ENCODE data around the gene SRGN.

Gene SRGN

DNA sequence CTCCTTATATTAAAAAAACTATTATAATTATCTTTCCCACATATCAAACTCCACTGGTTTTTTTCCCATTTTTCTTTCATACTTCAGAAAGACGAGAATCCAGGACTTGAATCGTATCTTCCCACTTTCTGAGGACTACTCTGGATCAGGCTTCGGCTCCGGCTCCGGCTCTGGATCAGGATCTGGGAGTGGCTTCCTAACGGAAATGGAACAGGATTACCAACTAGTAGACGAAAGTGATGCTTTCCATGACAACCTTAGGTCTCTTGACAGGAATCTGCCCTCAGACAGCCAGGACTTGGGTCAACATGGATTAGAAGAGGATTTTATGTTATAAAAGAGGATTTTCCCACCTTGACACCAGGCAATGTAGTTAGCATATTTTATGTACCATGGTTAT lies 15.9 kb downstream of the SRGN start:
- Histone ChIP-seq H3K36me3 (replicated peaks) (peaks cover 44% of the 10 kb centered on the region), H3K27me3 (replicated peaks) (no peaks in the 10 kb centered on the region), H3K27ac (no peak overlapping the region), H3K4me3 (ENCODE audit: low read depth, low read length) (no peak overlapping the region)
- in situ Hi-C loops (cut with HindIII; ENCODE audit: low pct_ligation_motif_present, low sequenced_read_pairs): no loop called here
- DNase-seq: no peak
- TF ChIP-seq, protein P1, sequence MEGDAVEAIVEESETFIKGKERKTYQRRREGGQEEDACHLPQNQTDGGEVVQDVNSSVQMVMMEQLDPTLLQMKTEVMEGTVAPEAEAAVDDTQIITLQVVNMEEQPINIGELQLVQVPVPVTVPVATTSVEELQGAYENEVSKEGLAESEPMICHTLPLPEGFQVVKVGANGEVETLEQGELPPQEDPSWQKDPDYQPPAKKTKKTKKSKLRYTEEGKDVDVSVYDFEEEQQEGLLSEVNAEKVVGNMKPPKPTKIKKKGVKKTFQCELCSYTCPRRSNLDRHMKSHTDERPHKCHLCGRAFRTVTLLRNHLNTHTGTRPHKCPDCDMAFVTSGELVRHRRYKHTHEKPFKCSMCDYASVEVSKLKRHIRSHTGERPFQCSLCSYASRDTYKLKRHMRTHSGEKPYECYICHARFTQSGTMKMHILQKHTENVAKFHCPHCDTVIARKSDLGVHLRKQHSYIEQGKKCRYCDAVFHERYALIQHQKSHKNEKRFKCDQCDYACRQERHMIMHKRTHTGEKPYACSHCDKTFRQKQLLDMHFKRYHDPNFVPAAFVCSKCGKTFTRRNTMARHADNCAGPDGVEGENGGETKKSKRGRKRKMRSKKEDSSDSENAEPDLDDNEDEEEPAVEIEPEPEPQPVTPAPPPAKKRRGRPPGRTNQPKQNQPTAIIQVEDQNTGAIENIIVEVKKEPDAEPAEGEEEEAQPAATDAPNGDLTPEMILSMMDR (IDR thresholded peaks at IDR 0.05; ENCODE audit: low read depth, low read length, missing control alignments): no peak

DNA sequence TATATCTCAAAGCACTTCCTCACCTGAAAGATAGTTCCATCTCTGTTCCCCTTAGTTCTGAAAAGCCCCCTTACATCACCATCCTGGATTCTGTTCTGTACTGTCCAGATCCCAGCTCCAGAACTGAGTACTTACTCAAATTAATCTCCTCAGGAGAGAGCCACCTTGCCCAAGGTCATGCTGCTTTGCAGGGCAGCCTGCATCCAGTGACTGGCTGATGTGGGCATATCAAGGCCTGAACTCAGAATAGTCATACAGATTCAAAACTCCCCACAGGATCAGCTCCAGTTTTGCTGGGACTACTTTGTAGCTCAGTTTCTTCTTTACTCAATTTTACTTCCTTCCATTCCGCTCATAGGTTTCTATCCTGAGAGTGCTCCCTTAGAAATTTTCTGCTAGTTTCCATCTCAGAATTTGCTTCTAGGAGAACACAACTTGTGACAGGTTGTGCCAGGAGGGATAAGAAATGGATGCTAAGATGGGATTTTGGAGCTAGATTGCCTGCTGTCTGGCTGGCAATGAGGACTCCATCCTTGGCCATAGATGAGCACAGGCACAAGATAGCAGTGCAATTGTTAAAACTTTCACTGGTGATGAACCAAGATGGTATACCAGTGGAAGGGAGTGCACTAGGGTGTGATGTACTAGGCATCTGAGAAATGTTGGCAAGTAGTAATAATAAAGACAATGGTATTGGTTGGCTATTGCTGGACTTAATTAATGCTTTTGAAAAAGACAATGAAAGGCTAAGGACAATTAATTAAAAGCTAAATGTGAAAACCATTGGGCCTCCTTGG lies 17.3 kb downstream of the SRGN start:
- TF ChIP-seq, protein P1 (IDR thresholded peaks at IDR 0.05; ENCODE audit: low read depth, low read length, missing control alignments): no peak
- no peak for DNase-seq
- Histone ChIP-seq H3K4me3 (ENCODE audit: low read depth, low read length) (no peak overlapping the region), H3K36me3 (replicated peaks) (peaks cover 33% of the 10 kb centered on the region), H3K27ac (no peak overlapping the region), H3K27me3 (replicated peaks) (no peaks in the 10 kb centered on the region)
- in situ Hi-C loops (cut with HindIII; ENCODE audit: low pct_ligation_motif_present, low sequenced_read_pairs): no loop called here

DNA sequence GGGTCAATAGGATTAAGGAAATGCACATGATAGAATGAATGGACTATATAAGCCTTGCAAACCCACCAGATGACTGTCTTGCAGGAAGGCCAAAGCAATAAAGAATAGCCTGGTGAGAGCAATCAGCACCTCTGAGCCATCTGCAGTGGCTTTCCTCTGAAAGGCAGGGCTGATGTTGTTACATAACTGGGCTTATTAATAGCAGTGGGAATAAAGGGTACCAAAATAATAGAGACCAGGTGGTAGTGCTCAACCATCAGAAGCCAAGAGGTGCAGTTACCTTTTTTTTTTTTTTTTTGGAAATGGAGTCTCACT lies 19.2 kb downstream of the SRGN start:
- H3K36me3 ChIP-seq (replicated peaks): peaks cover 26% of the 10 kb centered on the region
- H3K4me3 ChIP-seq (ENCODE audit: low read depth, low read length): no peak overlapping the region
- H3K27me3 ChIP-seq (replicated peaks): no peaks in the 10 kb centered on the region
- H3K27ac ChIP-seq: no peak overlapping the region
- in situ Hi-C loops (cut with HindIII; ENCODE audit: low pct_ligation_motif_present, low sequenced_read_pairs): no loop called here
- no peak for DNase-seq
- TF ChIP-seq, protein P1 (IDR thresholded peaks at IDR 0.05; ENCODE audit: low read depth, low read length, missing control alignments): no peak

DNA sequence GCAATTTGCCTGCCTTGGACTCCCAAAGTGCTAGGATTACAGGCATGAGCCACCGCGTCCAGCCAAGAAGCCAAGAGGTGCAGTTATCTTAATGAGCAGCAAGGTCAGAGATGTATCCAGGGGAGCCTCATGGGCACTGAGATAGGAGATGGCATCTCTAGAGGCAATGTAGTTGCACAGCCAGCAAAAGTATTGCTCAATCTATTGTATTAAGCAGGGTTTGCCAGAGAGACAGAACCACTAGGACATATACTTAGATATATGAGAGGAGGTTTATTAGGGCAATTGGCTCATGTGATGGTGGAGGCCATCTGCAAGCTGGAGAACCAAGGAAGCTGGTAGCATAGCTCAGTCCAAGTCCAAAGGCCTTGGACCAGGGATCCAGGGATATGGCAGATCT lies 19.8 kb downstream of the SRGN start:
- Histone ChIP-seq H3K4me3 (ENCODE audit: low read depth, low read length) (no peak overlapping the region), H3K36me3 (replicated peaks) (peaks cover 26% of the 10 kb centered on the region), H3K27me3 (replicated peaks) (no peaks in the 10 kb centered on the region), H3K27ac (no peak overlapping the region)
- DNase-seq: no peak
- TF ChIP-seq, protein P1 (IDR thresholded peaks at IDR 0.05; ENCODE audit: low read depth, low read length, missing control alignments): no peak
- in situ Hi-C loops (cut with HindIII; ENCODE audit: low pct_ligation_motif_present, low sequenced_read_pairs): no loop called here

DNA sequence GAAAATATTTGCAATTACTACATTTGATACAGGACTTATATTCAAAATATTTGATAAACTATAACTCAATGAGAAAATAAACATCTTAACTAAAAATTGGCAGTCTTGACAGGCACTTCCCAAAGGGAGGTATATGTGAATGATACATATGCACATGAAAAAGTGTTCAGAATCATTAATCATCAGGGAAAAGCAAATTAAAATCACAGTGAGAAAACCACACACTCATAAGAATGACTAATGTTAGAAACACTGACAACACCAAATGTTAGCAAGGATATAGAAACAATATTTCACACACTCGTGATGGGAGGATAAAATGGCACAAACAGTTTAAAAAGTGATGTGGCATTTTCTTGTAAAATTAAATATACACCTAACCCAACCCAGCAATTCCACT lies 32.0 kb downstream of the SRGN start:
- TF ChIP-seq, protein P1 (IDR thresholded peaks at IDR 0.05; ENCODE audit: low read depth, low read length, missing control alignments): no peak
- DNase-seq: no peak
- in situ Hi-C loops (cut with HindIII; ENCODE audit: low pct_ligation_motif_present, low sequenced_read_pairs): no loop called here
- Histone ChIP-seq H3K27ac (no peak overlapping the region), H3K4me3 (ENCODE audit: low read depth, low read length) (no peak overlapping the region), H3K27me3 (replicated peaks) (no peaks in the 10 kb centered on the region), H3K36me3 (replicated peaks) (no peaks in the 10 kb centered on the region)

DNA sequence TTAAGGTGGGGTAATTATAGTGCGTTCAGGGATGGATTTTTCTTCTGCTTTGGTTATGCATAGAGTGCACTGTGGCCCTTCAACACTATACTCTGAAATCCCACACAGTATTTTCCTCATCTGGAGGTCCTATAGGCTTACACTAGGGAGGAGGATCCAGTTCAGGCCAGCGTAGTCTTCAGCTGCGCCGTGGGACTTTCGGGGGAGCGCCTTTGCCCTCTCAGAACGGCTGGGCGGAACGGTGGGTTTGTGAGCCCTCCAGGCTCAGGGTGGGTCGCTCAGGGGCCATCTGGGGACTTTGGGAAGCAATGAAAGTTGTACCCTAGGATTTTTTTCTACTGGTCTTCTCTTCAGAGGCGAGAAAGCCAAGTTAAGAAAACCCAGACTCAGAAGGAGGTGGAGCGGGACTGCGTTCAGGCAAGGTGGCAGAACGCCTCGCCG lies 35.4 kb downstream of the SRGN start:
- Histone ChIP-seq H3K4me3 (ENCODE audit: low read depth, low read length) (peak overlapping the region; percentile 81), H3K27me3 (replicated peaks) (no peaks in the 10 kb centered on the region), H3K36me3 (replicated peaks) (no peaks in the 10 kb centered on the region), H3K27ac (peak overlapping the region; percentile 89)
- in situ Hi-C loops (cut with HindIII; ENCODE audit: low pct_ligation_motif_present, low sequenced_read_pairs): no loop called here
- TF ChIP-seq, protein P1 (IDR thresholded peaks at IDR 0.05; ENCODE audit: low read depth, low read length, missing control alignments): peak; percentile 67
- DNase-seq: peak; percentile 80

All from brain microvascular endothelial cell (primary cell).